ENCODE results near the gene BLCAP. TPM values are rescaled to one million over a fixed set of nuclear protein-coding genes. Genes with fewer than 3 reads are reported as not detected.
"Not testable (repeated sequence)": the region's sequence is repeated elsewhere in the genome, so short reads cannot be mapped to it uniquely, and the experiment has no call there.

The BLCAP gene
- total and polyA plus RNA-seq, 8 donors = 65.5 to 75.4 (median 67.4) TPM

DNA sequence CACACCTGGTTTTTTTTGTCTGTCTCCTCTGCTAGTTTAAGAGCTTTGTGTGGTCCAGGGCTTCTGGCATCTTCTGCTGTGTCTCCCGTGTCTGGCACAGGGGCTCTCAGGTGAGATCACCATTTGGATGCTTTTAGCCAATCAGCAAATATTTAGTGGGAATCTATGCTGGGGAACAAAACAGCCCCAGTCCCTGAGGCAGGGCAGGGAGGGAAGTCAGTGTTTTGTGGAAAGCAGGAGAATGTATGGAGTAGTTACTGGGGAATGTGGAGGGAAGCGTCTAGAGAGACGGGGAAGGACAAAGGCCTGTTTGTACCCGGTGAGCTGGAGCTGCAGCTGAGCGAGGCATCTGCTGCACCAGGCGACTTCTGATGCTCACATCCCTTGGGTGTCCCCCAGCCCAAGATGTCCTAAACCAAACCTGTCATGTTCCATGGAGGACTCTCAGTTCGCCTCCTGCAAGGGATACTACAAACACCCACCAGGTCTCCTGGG, 55.9 kb downstream of the BLCAP start:
- H3K36me3 ChIP-seq = no peaks in the 10 kb centered on the region
- DNase-seq = no peak
- H3K9me3 ChIP-seq = no peaks in the 10 kb centered on the region
- H3K27ac ChIP-seq = no peak overlapping the region
- intact Hi-C loops (cut with DNase I) = no loop called here
- ATAC-seq = no peak
- H3K27me3 ChIP-seq = no peaks in the 10 kb centered on the region
- TF ChIP-seq, protein P1, sequence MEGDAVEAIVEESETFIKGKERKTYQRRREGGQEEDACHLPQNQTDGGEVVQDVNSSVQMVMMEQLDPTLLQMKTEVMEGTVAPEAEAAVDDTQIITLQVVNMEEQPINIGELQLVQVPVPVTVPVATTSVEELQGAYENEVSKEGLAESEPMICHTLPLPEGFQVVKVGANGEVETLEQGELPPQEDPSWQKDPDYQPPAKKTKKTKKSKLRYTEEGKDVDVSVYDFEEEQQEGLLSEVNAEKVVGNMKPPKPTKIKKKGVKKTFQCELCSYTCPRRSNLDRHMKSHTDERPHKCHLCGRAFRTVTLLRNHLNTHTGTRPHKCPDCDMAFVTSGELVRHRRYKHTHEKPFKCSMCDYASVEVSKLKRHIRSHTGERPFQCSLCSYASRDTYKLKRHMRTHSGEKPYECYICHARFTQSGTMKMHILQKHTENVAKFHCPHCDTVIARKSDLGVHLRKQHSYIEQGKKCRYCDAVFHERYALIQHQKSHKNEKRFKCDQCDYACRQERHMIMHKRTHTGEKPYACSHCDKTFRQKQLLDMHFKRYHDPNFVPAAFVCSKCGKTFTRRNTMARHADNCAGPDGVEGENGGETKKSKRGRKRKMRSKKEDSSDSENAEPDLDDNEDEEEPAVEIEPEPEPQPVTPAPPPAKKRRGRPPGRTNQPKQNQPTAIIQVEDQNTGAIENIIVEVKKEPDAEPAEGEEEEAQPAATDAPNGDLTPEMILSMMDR (IDR thresholded peaks at IDR 0.05) = no peak
- no peak overlapping the region for H3K4me3 ChIP-seq
- no peaks in the 10 kb centered on the region for H3K4me1 ChIP-seq

DNA sequence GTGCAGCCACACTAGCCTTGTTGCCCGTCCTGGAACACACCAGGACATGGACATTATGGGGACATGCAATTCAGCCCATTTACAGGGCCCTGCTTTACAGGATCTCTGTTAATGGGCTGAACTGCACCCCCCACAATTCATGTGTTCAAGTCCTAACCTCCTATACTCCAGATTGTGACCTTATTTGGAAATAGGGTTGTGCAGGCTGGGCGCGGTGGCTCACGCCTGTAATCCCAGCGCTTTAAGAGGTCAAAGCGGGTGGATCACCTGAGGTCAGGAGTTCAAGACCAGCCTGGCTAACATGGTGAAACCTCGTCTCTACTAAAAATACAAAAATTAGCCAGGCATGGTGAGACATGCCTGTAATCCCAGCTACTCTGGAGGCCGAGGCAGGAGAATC, 57.5 kb downstream of the BLCAP start:
- H3K4me3 ChIP-seq; intact Hi-C loops (cut with DNase I); H3K27ac ChIP-seq; DNase-seq; ATAC-seq; H3K4me1 ChIP-seq; H3K27me3 ChIP-seq; H3K9me3 ChIP-seq; H3K36me3 ChIP-seq: not testable (repeated sequence)

DNA sequence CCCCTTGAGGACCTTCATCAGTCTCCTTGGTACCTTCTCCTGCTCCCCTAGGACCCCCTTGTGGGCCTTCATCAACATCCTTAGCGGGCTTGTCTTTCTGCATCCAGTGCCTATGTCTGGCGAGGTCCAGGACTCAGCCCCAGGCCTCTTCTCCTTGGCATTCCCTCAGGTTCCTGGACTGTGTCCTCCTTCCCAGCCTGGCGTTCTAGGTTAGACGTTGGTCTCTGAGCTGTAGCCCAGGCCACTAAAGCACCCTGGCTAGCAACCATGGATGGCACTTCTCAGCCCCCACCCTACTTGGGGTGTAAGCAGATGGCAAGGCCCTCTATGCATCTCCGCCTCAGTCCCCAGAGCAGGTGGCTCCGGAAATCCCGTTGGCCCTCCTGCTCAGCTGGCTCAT, 58.1 kb downstream of the BLCAP start:
- H3K27ac ChIP-seq = no peak overlapping the region
- H3K4me3 ChIP-seq = no peak overlapping the region
- ATAC-seq (no peak), DNase-seq (no peak)
- no peaks in the 10 kb centered on the region for H3K27me3 ChIP-seq
- H3K4me1 ChIP-seq = no peaks in the 10 kb centered on the region
- intact Hi-C loops (cut with DNase I) = no loop called here
- H3K36me3 ChIP-seq = no peaks in the 10 kb centered on the region
- H3K9me3 ChIP-seq = no peaks in the 10 kb centered on the region
- TF ChIP-seq, protein P1 (IDR thresholded peaks at IDR 0.05) = no peak

DNA sequence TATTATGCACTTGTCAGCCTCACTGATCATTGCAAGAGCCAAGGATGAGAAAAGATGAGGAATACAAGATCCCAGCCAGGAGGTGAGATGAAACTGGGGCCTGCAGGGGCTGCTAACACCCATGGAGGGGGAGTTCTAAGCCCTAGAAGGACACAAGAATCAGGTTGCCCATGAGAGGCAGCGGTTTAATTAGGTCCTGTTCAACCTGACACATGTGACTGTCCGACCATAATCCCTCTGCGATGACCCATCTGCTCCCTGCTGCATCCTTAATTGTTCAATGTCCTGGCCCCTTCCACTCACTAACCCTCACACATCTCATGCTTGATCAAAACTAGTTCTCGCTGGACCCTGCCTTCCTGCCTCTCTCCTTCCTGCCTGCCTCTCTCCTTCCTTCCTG, 58.8 kb downstream of the BLCAP start:
- H3K4me1 ChIP-seq = no peaks in the 10 kb centered on the region
- H3K27ac ChIP-seq = no peak overlapping the region
- no peak overlapping the region for H3K4me3 ChIP-seq
- no peaks in the 10 kb centered on the region for H3K9me3 ChIP-seq
- intact Hi-C loops (cut with DNase I) = no loop called here
- H3K27me3 ChIP-seq = no peaks in the 10 kb centered on the region
- ATAC-seq (no peak), DNase-seq (no peak)
- no peaks in the 10 kb centered on the region for H3K36me3 ChIP-seq
- TF ChIP-seq, protein P1 (IDR thresholded peaks at IDR 0.05) = no peak

Other genes starting within 250 kb of the BLCAP start
- 10 to 100 TPM; 30.6 to 34.6 TPM for gene MANBAL, start 238.2 kb downstream of the BLCAP start, total RNA-seq
- 10 to 100 TPM; 50.2 to 62.4 (median 56.7) TPM for gene MANBAL, start 238.2 kb downstream of the BLCAP start, polyA plus RNA-seq (ENCODE audit: insufficient read length in 6 of 6)
- 10 to 100 TPM; 37.4 to 53.5 TPM for gene SRC, start 181.7 kb downstream of the BLCAP start, total RNA-seq
- gene SRC, start 181.7 kb downstream of the BLCAP start, polyA plus RNA-seq (ENCODE audit: insufficient read length in 6 of 6) = 10 to 100 TPM; 63.5 to 93.0 (median 77.0) TPM
- 1 to 10 TPM in 1 of 2 donors, under 1 TPM in 1; 0.45 to 3.8 TPM for gene NNAT, start 6.6 kb downstream of the BLCAP start, total RNA-seq
- gene NNAT, start 6.6 kb downstream of the BLCAP start, polyA plus RNA-seq (ENCODE audit: insufficient read length in 6 of 6) = 10 to 100 TPM; 41.5 to 65.0 (median 51.1) TPM
- gene CTNNBL1, start 166.2 kb upstream of the BLCAP start, total RNA-seq = 10 to 100 TPM; 36.0 to 45.1 TPM
- 10 to 100 TPM; 43.2 to 63.6 (median 50.7) TPM for gene CTNNBL1, start 166.2 kb upstream of the BLCAP start, polyA plus RNA-seq (ENCODE audit: insufficient read length in 6 of 6)

All from left lung (tissue), 10 donors.